GM21737 (cell line): Measurements from ENCODE around the gene GALR1.

Experiments used
- ATAC-seq: cut with Tn5 transposase; IDR thresholded peaks from one replicate; pipeline ENCODE4 v1.9.1; 2021; ENCODE audit warnings: mild to moderate bottlenecking, moderate library complexity; ENCODE audit not compliant: unreplicated experiment

GALR1 gene

GRCh38 chr18:77316641-77317040 lies 67.0 kb downstream of the GALR1 start:
- ATAC-seq, result no peak

GRCh38 chr18:77320971-77321559 lies 71.4 kb downstream of the GALR1 start:
- ATAC-seq, result no peak

- no peak for ATAC-seq
Observed at GRCh38 chr18:77321823-77322805, 72.5 kb downstream of the GALR1 start.

- no peak for ATAC-seq
Observed at GRCh38 chr18:77323640-77324299, 74.1 kb downstream of the GALR1 start.
